Germinal center (tissue), 1 donor: Measurements from ENCODE around the gene SCRN1.

Experiments
- DNase-seq: peaks from one replicate; pipeline ENCODE4 v3.0.0; 2012; ENCODE audit warnings: mixed read lengths, low spot score

Gene SCRN1, protein sequence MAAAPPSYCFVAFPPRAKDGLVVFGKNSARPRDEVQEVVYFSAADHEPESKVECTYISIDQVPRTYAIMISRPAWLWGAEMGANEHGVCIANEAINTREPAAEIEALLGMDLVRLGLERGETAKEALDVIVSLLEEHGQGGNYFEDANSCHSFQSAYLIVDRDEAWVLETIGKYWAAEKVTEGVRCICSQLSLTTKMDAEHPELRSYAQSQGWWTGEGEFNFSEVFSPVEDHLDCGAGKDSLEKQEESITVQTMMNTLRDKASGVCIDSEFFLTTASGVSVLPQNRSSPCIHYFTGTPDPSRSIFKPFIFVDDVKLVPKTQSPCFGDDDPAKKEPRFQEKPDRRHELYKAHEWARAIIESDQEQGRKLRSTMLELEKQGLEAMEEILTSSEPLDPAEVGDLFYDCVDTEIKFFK

DNA sequence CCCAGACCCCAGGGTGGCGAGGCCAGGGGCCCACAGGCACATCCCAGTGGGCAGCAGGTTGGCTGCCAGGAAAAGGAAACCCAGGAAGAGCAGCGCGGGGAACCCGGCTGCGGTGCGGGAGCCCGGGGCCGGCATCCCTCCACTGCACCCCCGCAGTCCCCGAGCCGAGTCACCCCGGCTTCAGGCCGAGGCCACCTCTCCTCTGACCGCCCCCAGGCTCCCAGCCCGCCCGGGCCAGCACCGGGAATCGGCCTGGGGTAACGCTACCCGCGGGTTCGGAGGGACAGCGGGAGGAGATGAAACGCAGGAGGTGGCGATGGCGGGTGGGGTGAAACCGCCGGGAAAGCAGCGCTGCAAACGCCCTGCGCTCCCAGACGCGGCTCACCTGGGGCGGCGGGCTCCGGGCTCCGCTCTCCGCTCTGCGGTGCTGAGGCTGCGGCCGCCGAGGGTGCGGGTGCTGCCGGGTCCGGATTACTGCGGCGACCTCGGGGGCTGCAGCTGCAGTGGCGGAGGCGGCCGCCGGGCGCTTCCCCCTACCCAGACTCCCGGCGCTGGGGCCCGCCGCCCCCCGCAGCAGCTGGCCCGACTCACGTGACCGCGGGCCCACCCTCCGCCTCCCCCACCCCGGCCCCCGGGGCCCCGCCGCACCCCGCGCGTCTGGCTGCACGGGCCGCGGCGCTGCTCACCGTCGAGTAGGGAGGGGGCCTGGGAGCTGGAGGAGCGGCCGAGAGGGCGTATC lies at the start of gene SCRN1:
Gene SCRN1 (minus strand): TSS at position 545 of the 739 bp plus-strand sequence. CDS start 20,734 bp downstream, outside the sequence.
- peak; percentile 83 for DNase-seq

DNA sequence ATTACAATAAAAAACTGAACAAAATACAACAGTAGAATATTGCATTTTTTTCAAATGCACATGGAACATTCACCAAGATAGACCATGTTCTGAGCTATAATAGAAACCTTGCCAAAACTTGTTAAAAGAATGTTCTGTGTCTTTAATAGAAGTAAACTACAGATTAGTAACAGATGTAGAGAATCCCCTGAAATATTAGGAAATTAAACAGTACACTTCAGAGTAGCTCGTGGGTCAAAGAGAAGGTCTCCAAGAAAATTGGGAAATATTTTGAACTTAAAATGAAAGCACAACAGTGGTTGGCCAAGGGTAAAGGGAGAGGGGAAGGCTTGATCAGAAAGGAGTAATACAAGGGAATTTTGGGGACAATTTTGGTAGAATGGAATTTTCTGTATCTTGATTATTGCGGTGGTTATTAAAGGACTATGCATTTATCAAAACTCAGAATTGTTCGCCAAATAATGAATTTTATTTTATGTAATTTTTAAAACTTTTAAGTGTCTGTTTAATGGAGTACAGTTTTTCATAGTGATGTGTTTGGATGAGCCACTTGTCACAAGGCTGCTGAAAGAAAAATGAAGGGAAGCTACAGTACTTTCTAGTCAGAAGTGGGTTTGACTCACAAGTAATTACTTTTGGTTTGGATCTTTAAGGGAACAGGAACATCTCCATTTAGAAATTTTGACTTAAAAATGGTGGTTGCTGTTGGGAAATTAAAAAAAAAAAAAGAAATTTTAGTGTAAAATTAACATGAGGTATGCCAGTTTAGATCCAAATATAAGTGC lies 48.8 kb upstream of the SCRN1 start:
- no peak for DNase-seq

DNA sequence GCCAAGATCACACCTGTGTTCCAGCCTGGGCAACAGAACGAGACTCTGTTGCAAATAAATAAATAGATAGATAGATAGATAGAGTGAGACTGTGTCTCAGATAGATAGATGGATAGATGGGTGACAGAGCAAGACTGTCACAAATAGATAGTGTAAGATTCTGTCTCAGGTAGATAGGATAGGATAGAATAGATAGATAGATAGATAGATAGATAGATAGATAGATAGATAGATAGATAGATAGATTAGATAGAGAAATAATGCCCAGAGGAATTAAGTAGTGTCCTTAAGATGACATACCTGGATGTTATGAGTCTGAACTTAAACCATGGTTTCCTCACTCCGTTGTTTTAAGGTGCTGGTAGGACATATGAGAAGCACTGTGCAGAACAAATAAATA lies 46.6 kb upstream of the SCRN1 start:
- DNase-seq, result no peak

DNA sequence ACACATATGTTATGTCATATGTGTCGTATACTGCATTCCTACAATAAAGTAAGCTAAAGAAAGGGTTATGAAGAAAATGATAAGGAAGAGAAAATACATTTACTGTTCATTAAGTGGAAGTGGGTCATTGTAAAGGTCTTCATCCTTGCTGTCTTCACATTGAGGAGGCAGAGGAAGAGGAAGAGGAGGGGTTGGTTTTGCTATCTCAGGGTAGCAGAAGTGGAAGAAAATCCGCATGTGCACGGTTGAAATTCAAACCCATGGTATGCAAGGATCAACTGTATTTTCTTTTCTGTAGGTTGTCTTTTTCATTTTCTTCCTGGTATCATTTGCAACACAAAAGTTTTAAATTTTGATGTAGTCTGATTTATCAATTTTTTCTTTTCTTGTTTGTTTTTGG lies 44.9 kb upstream of the SCRN1 start:
- DNase-seq, result no peak

DNA sequence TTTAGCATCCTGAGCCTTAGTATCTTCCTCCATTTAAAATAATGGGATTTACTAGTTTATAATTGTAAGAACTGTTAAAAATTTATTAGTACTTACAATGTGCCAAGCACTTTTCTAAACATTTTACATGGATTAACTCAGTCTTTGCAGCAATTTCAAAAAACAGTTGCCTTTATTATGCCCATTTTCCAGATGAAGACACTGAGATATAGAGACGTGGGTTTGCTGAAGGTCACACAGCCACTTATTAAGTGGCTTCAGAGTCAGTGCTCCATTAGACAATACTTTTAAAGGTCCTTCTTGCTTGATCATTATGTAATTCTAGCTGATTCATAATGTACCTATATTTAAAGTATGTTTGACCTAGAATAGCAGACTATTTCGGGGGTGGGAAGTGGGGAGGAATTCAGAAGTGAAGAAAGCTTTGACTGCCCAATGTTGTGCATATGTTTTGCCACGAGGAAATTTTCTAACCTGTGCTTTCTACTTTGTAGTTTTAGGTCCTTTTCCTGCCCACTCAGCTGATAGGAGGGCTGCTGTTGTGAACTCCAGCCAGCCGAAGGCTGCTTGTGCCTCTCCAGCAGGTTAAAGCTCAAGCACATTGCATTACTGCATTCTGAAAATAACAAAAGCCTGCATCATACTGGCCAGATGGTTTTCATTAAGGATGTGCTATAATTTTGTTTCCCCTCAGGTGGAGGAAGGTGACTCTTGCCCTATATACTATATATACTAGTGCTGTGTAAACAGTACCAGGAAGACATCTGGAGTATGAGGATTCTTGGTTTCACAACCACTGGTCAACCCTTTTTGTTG lies 42.9 kb upstream of the SCRN1 start:
- DNase-seq, result no peak

DNA sequence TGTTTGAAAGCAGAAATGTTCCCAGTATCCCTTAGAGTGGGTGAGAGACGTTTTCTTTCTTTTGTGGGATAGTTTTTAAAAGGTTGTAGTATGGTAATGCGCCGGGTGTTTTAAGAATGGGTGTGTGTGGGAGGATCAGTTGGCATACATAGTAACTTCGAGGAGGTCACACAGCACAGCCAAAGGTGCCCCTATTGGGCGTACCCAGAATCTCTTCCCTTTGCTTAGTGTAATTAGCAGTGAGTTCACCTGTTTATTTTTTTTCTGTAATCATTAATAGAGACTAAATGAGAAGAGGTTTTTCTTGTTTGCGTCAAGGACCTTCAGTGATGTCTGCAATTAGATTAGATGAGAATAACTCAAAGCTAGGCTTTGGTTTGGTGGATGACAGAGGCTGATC lies 40.1 kb upstream of the SCRN1 start:
- peak; percentile 51 for DNase-seq

DNA sequence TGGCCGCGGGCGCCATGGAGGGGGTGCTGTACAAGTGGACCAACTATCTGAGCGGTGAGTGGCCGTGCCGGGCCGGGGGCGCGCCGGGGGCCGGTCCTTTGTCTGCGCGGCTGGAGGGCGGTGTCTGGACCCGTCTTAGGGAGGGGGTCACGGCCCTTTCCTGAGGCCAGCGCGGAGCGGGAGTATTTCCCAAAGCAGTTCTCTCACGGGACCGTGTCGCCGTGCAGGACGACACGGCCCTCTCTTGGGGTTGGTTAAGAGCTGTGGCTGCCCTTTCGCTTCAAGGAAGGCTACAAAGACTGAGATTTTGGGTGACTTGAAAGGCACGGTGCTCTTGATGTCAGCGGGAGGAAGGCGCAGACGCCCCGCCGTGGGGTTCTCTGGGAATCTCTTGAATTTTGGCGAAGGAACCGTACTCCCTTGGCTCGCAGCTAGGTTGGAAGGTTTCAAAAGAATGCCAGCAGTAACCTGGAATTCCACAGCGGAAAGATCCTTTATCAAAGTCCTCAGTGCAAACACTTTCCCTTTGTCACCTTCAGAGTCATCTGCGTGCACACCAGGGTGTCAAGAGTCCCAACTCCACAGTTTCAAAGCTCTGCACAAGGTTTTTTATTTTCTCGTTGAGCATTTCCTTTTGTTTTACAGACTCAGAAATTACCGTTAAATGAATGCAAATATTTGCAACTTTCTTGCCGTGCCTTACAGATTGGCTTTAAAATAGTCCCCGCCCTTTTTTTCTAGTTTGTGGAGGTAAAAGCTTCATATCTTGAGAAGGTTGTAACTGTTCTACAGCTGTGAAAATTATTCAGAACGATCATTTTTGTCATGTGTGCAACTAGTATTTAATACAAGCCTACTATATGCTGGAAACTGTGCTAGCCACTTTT lies 39.4 kb upstream of the SCRN1 start:
- DNase-seq, result peak; percentile 58

DNA sequence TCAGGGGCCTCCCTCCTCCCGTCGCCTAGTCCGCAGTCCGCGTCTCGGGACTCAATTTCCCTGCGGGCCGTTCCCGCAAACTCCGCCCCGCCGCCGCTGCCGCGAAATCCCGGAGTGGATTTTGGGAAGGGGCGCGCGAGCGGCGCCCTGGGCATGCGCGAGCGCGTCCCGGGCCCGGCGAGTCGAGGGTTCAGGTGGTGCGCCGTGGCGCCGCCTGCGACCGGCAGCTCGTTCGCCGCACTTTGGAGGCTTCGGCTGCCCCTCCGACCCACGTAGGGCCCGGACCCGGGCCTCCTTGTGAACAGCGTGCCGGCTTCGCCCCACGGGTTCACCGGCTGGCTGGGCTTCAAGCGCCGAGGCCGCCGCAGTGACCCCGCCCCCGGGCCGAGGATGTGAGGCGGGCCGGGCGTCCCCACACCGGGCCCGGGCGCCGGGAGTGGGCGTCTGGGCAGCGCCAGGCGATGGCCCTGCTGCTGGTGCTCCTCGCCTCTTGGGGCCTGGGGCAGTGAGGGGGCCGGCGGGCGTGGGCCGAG lies 38.7 kb upstream of the SCRN1 start, which contains the start of gene PLEKHA8:
Gene PLEKHA8 (plus strand): TSS at position 197 of the 533 bp plus-strand sequence. CDS start 351 bp downstream, outside the sequence.
- peak; percentile 92 for DNase-seq

DNA sequence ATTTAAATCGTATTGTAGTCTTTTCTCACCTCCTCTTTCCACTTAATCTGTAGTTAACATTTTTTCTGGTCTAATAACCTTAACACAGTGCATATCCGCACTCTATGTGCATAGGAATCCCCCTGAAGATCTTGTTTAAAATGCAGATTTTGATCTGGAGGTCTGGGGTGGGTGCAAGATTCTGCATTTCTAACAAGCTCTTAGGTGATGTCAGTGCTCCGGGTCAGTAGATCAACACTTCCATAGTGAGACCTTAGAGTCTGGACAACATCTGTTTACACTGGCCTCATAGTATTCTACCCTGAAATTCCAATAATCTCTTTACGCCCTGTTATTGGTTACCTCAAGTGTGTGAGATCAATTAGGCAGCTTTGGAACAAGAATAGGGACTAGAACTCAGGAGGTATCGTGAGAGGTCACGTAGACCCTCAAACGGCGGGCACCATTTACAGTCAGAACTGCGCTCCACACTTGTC lies 38.2 kb upstream of the SCRN1 start:
- DNase-seq, result peak; percentile 30

DNA sequence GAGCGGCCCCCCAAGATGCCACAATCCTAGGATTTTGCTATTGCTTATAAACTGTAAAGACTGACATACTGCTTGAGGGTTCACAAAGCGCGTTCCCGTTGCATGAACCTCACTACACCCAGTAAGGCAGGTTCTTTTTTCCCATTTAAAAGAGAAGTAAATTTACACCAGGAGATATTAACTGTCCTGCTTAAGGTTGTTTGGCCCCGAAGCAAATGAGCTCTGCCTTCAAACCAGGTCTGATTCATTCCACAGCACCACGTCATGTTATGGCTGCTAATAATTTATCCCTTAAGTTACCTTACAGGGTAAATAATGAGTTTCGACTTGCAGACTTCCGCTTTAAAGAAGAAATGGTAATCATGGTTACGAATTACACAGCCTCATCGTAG lies 37.5 kb upstream of the SCRN1 start:
- DNase-seq, result peak; percentile 76

DNA sequence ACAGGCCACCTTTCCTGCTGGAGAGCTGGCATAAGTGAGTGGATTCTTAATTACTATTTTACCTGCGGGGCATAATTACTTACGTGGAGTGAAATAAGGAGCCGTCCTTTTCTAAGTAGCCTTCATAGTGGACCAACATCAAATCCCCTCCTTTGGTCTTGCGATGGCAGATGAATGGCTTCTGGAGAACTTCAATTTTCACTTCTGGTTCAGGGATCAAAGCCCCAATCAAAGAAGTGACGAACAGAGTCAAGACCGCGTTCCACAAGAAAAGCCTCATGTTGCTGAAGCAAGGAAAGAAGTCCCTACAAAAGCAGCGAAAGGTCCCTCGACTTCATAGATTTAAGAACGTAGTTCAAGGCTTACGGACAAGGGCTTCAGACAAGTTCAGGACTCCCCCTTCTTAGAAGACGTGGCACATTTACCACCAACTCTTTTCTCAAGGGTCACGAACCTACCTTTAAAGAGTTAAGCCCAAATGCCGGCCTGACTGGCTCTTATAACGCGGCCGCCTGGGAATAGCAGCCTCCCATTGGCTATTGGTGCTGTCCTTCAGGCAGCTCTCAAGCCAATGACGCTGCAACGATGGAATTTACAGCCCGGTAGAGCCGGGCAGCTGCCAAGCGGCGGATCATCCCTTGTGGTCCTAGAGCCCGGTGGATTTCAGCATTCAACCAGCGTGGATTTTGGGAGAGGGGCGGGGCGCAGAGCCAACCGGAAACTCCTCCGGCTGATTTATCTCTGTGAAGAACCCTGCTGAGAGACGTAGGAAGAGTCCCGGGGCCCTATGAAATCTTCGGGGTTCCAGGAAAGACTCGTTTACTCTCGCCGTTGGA lies 36.8 kb upstream of the SCRN1 start, which contains the start of gene FKBP14:
Gene FKBP14 (minus strand): TSS at position 474 of the 836 bp plus-strand sequence. CDS start 194 bp downstream, at position 280.
- peak; percentile 94 for DNase-seq

DNA sequence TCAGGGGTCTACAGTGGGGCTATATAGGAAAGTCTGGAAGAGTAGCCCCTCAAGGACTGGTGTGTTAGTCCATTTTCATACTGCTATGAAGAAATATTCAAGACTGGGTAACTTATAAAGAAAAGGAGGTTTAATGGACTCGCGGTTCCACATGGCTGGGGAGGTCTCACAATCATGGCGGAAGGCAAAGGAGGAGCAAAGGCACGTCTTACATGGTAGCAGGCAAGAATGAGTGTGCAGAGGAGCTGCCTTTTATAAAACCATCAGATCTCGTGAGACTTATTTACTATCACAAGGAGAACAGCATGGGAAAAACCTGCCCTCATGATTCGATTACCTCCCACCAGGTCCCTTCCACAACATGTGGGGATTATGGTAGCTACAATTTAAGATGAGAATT lies 33.9 kb upstream of the SCRN1 start:
- no peak for DNase-seq

DNA sequence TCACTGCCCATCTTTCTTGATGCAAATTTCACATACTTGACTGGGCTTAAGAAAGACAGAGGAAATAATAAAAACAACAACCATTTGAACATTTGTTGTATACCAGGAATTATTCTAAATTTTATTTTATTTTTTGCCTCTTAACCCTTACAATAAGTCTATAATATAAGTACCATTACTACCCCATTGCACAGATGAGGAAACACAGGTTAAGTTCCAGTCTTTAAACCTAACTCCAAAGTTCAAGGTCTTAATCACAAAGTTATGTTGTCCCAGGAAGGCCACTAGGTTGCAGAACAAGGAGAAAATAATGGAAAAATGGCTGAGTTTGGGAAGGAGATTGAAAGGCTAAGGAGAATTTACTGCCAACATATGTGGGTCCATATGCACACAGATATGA lies 33.4 kb upstream of the SCRN1 start:
- no peak for DNase-seq

DNA sequence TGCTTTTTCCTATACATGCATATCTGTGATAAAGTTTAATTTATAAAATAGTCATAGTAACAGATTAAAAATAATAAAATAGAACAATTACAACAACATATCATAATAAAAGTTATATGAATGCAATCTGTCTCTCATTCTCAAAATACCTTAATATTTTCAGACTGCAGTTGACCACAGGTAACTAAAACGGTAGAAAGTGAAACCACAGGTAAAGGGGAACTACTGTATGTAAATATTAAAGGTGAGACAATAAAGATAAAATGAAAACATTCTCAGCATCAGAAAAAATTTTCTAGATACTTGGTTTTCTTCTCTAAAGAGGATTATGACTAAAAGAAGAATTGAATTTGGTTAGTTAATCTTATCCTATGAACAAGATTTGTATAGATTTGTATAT lies 30.9 kb upstream of the SCRN1 start:
- DNase-seq, result no peak

DNA sequence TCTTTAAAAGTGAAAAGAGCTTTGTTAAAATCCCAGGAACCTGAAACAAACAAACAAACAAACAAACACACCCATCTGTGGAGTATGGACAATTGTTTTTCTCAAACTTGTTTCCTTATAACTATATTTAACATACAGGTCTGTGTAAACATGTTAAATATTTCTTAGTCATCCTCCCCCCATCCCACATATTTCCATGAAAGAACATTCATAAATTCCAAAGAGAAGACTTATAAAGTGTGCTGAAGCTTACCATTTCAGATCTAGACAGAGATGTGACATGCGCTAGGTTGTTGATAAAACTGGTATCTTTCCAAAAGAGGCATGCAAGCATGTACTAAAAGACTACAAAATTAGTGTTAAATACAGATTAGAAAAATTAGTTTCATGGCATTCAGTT lies 30.4 kb upstream of the SCRN1 start:
- no peak for DNase-seq

DNA sequence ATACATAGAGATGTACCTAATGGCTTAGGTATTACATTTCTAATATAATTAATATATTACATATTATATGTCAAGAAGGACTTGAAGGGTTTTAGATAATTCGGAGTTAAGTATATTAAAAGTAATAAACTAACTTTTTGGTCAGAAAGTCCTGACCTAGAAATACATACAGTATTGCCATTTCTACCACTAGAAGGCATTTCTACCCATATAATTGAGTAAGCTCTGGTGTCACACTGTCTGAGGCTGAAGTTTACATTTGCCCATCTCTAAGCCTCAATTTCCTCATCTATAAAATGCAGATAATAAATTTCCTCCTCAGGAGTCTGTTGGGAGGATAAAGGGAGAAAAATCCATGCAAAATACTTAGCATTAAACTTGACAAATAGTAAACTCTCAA lies 29.8 kb upstream of the SCRN1 start:
- no peak for DNase-seq

DNA sequence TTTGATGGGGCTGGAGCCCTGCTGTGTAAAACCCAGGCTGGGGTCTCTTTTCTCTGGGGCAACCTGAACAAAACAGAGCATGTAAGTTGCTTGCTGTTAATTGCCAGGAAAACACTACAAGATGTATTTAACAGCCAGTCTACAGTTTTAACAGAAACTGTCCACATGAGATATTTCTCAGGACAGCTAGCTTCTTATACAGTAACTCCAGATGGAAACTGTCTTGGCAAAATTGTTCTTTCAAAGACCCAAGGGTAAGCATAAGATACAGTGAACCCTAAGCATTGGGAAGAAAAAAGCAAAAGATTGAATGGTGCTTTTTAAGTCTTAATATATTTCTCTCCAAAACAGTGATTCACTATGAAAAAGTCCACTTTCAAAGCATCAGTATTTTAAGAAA lies 28.9 kb upstream of the SCRN1 start:
- DNase-seq, result no peak

DNA sequence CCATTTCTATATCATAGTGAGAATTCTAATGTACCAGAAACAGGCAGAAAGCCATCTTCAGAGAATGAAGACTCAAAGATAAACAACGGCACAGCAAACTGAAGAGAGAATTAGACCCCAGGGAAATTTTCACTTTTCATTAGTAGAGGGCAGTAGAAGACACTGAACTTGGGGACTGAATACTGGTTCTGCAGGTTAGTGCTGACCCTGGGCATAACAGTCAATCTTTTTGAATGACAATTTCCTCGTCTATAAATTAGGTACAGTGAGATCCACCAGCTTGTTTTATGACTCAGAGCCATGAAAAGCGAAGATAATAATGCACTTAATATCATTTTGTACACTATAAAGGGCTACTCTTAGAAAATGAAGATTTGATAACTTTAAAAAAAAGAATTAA lies 23.2 kb upstream of the SCRN1 start:
- no peak for DNase-seq

DNA sequence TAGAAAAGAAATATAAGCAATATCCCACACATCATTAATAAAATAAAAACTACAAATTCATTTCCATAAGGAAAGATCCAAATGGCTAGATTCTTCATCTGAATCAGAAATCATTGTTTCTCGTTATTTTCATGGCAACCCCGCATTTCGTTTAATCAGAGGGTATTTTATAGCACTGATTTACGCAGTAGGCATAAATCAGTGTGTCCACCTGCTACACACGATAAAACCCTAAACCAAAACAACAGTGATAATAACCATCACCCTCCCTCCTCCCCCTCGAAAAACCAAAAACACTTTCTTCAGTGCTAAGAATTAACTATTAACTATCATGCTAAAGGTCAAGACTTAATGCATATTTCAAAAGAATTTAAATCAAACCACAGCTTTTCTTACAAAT lies 20.4 kb upstream of the SCRN1 start:
- DNase-seq, result no peak
